ENCODE data around the gene KIF21A. TPM values are rescaled to one million over a fixed set of nuclear protein-coding genes. Genes with fewer than 3 reads are reported as not detected.

Gene KIF21A
- total and polyA plus RNA-seq, 2 of the 13 experiments (the other 11 are each of a cell fraction or from before 2014, with no cell fraction given), result 20.6 to 39.7 TPM

DNA sequence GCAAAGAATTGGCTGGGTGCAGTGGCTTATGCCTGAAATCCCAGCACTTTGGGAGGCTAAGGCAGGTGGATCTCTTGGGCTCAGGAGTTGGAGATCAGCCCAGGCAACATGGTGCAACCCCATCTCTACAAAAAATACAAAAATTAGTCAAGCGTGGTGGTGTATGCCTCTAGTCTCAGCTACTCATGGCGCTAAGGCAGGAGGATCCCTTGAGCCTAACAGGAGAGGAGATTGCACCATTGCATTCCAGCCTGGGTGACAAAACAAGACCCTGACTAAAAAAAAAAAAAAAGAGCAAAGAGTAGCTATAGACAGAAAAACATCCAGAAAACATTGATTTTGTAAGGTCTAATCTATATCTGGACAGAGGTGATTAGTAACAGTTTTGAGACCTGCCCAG lies 25.0 kb downstream of the KIF21A start:
- DNase-seq (ENCODE audit: low spot score), result peak; percentile 66
- H3K27me3 ChIP-seq (ENCODE audit: control insufficient read depth in 1 of 2, insufficient read depth in 2 of 2, low read length in 2 of 2), result no peaks in the 10 kb centered on the region; a peak in 1 of 5 replicates
- CTCF ChIA-PET (ENCODE audit: low intra/inter-chr PET ratio, low total read pairs), result no interaction called here
- H3K79me2 ChIP-seq (ENCODE audit: insufficient read depth, low read length), result peaks cover 9% of the 10 kb centered on the region
- H3K4me2 ChIP-seq (ENCODE audit: low read depth, low read length), result no peak overlapping the region
- no peak overlapping the region for H3K9ac ChIP-seq (ENCODE audit: insufficient read depth, low read depth, low read length)
- in situ Hi-C loops (cut with HindIII; ENCODE audit: extremely low pct_ligation_motif_present, low pct_unique_long_range_greater_than_20kb) (no loop called here), intact Hi-C loops (cut with micrococcal nuclease; ENCODE audit: unreplicated experiment) (loop anchor here (1.0 kb wide), 1 partner anchor 9 kb away; no protein-coding TSS in a partner anchor)
- peaks cover 17% of the 10 kb centered on the region for H3K4me1 ChIP-seq (ENCODE audit: insufficient read depth, low read length)
- no peak for FAIRE-seq
- no peak overlapping the region for H3K4me3 ChIP-seq (replicated peaks in 1 of 3; ENCODE audit: insufficient read depth in 1 of 3, low read depth in 2 of 3, low read length in 3 of 3)
- no peaks in the 10 kb centered on the region for H4K20me1 ChIP-seq (ENCODE audit: insufficient read depth, low read length)
- ATAC-seq, result peak; percentile 93
- no peaks in the 10 kb centered on the region for H3K36me3 ChIP-seq (replicated peaks in 1 of 2; ENCODE audit: control insufficient read depth in 1 of 2, insufficient read depth in 2 of 2, low read length in 2 of 2)
- WGBS (ENCODE audit: low lambda C conversion rate), result 88% methylated on average over 2 of the region's 2 CpGs
- no peak overlapping the region for H2AFZ ChIP-seq (ENCODE audit: low read length)
- no TSS peak for BruUV-seq (replicated peaks)
- H3K27ac ChIP-seq (ENCODE audit: extremely low read length, insufficient read depth, low read length), result peak overlapping the region; percentile 30
- H3K9me3 ChIP-seq (ENCODE audit: low read length), result no peaks in the 10 kb centered on the region
- POLR2A ChIA-PET, result interaction anchor here (0.7 to 1.4 kb wide), 4 partner anchors 9 to 29 kb away, joined by 3 to 16 read pairs (median 4); partner anchors contain the start of gene KIF21A
- no peak for TF ChIP-seq NFRKB (IDR thresholded peaks at IDR 0.05)
- no peak for TF ChIP-seq HNRNPLL (IDR thresholded peaks at IDR 0.05; ENCODE audit: low read depth, low read length, poor library complexity, severe bottlenecking)
- TF ChIP-seq, protein P1, sequence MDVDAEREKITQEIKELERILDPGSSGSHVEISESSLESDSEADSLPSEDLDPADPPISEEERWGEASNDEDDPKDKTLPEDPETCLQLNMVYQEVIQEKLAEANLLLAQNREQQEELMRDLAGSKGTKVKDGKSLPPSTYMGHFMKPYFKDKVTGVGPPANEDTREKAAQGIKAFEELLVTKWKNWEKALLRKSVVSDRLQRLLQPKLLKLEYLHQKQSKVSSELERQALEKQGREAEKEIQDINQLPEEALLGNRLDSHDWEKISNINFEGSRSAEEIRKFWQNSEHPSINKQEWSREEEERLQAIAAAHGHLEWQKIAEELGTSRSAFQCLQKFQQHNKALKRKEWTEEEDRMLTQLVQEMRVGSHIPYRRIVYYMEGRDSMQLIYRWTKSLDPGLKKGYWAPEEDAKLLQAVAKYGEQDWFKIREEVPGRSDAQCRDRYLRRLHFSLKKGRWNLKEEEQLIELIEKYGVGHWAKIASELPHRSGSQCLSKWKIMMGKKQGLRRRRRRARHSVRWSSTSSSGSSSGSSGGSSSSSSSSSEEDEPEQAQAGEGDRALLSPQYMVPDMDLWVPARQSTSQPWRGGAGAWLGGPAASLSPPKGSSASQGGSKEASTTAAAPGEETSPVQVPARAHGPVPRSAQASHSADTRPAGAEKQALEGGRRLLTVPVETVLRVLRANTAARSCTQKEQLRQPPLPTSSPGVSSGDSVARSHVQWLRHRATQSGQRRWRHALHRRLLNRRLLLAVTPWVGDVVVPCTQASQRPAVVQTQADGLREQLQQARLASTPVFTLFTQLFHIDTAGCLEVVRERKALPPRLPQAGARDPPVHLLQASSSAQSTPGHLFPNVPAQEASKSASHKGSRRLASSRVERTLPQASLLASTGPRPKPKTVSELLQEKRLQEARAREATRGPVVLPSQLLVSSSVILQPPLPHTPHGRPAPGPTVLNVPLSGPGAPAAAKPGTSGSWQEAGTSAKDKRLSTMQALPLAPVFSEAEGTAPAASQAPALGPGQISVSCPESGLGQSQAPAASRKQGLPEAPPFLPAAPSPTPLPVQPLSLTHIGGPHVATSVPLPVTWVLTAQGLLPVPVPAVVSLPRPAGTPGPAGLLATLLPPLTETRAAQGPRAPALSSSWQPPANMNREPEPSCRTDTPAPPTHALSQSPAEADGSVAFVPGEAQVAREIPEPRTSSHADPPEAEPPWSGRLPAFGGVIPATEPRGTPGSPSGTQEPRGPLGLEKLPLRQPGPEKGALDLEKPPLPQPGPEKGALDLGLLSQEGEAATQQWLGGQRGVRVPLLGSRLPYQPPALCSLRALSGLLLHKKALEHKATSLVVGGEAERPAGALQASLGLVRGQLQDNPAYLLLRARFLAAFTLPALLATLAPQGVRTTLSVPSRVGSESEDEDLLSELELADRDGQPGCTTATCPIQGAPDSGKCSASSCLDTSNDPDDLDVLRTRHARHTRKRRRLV (CRISPR knock-in tag; IDR thresholded peaks at IDR 0.05), result no peak
- TF ChIP-seq, protein P2, sequence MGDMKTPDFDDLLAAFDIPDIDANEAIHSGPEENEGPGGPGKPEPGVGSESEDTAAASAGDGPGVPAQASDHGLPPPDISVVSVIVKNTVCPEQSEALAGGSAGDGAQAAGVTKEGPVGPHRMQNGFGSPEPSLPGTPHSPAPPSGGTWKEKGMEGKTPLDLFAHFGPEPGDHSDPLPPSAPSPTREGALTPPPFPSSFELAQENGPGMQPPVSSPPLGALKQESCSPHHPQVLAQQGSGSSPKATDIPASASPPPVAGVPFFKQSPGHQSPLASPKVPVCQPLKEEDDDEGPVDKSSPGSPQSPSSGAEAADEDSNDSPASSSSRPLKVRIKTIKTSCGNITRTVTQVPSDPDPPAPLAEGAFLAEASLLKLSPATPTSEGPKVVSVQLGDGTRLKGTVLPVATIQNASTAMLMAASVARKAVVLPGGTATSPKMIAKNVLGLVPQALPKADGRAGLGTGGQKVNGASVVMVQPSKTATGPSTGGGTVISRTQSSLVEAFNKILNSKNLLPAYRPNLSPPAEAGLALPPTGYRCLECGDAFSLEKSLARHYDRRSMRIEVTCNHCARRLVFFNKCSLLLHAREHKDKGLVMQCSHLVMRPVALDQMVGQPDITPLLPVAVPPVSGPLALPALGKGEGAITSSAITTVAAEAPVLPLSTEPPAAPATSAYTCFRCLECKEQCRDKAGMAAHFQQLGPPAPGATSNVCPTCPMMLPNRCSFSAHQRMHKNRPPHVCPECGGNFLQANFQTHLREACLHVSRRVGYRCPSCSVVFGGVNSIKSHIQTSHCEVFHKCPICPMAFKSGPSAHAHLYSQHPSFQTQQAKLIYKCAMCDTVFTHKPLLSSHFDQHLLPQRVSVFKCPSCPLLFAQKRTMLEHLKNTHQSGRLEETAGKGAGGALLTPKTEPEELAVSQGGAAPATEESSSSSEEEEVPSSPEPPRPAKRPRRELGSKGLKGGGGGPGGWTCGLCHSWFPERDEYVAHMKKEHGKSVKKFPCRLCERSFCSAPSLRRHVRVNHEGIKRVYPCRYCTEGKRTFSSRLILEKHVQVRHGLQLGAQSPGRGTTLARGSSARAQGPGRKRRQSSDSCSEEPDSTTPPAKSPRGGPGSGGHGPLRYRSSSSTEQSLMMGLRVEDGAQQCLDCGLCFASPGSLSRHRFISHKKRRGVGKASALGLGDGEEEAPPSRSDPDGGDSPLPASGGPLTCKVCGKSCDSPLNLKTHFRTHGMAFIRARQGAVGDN (CRISPR knock-in tag; IDR thresholded peaks at IDR 0.05), result no peak
- TF ChIP-seq SPEN (CRISPR knock-in tag; IDR thresholded peaks at IDR 0.05; ENCODE audit: low read depth), result no peak
- no peak for TF ChIP-seq ZNF562 (CRISPR knock-in tag; IDR thresholded peaks at IDR 0.05; ENCODE audit: borderline replicate concordance)
- TF ChIP-seq ZNF282 (IDR thresholded peaks at IDR 0.05; ENCODE audit: partially characterized antibody), result no peak
- no peak for TF ChIP-seq PAWR (CRISPR knock-in tag; IDR thresholded peaks at IDR 0.05; ENCODE audit: borderline replicate concordance)
- no peak for TF ChIP-seq NCOA5 (CRISPR knock-in tag; IDR thresholded peaks at IDR 0.05)
- no peak for TF ChIP-seq NFKBIZ (CRISPR knock-in tag; IDR thresholded peaks at IDR 0.05)
- no peak for TF ChIP-seq ZNF12 (CRISPR knock-in tag; IDR thresholded peaks at IDR 0.05)
- no peak for TF ChIP-seq SRSF4 (IDR thresholded peaks at IDR 0.05; ENCODE audit: low read depth, low read length, poor library complexity, severe bottlenecking)
- TF ChIP-seq, protein P3, sequence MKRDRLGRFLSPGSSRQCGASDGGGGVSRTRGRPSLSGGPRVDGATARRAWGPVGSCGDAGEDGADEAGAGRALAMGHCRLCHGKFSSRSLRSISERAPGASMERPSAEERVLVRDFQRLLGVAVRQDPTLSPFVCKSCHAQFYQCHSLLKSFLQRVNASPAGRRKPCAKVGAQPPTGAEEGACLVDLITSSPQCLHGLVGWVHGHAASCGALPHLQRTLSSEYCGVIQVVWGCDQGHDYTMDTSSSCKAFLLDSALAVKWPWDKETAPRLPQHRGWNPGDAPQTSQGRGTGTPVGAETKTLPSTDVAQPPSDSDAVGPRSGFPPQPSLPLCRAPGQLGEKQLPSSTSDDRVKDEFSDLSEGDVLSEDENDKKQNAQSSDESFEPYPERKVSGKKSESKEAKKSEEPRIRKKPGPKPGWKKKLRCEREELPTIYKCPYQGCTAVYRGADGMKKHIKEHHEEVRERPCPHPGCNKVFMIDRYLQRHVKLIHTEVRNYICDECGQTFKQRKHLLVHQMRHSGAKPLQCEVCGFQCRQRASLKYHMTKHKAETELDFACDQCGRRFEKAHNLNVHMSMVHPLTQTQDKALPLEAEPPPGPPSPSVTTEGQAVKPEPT (CRISPR knock-in tag; IDR thresholded peaks at IDR 0.05; ENCODE audit: low read depth), result no peak
- no peak for TF ChIP-seq GABPB1 (CRISPR knock-in tag; IDR thresholded peaks at IDR 0.05)
- TF ChIP-seq KDM5B (CRISPR knock-in tag; IDR thresholded peaks at IDR 0.05; ENCODE audit: borderline replicate concordance), result no peak
